HG02610 (cell line): Measurements from ENCODE around the gene JAK1.

Experiments
- ATAC-seq: cut with Tn5 transposase; IDR thresholded peaks from one replicate; pipeline ENCODE4 v1.9.1; 2021; ENCODE audit warnings: mild to moderate bottlenecking, moderate library complexity; ENCODE audit not compliant: unreplicated experiment

JAK1 gene

GRCh38 chr1:64801851-64802523 lies 164.4 kb downstream of the JAK1 start:
- no peak for ATAC-seq

GRCh38 chr1:64798872-64799271 lies 167.5 kb downstream of the JAK1 start:
- no peak for ATAC-seq

- no peak for ATAC-seq
Measured at GRCh38 chr1:64790832-64791487, 175.4 kb downstream of the JAK1 start.
